Measurements from ENCODE around the gene TRPM2.

GRCh38 chr21:44328242-44328895 lies 25.1 kb upstream of the TRPM2 start:
- TF ChIP-seq CTCF (IDR thresholded peaks at IDR 0.05; ENCODE audit: low read depth, low read length) (no peak), EZH2phosphoT487 (IDR thresholded peaks at IDR 0.05; ENCODE audit: low read depth) (no peak)

All from OCI-LY3 (cell line).